NCI-H774 (cell line): ENCODE data around the gene CTNNBL1.

Source experiments
- DNase-seq: peaks from one replicate; lab custom pipeline; 2025; lab: John Stamatoyannopoulos, UW

CTNNBL1 gene

GRCh38 chr20:37821696-37822095 lies 127.9 kb downstream of the CTNNBL1 start:
- no peak for DNase-seq

- no peak for DNase-seq
These were observed 128.3 kb downstream of the CTNNBL1 start for GRCh38 chr20:37822141-37822601.

- DNase-seq = no peak
These were observed 129.6 kb downstream of the CTNNBL1 start for GRCh38 chr20:37823296-37823980.

GRCh38 chr20:37827605-37828004 lies 133.8 kb downstream of the CTNNBL1 start:
- no peak for DNase-seq

GRCh38 chr20:37828684-37829083 lies 134.9 kb downstream of the CTNNBL1 start:
- no peak for DNase-seq

GRCh38 chr20:37829128-37829527 lies 135.3 kb downstream of the CTNNBL1 start:
- no peak for DNase-seq

GRCh38 chr20:37833221-37833896 lies 139.5 kb downstream of the CTNNBL1 start:
- no peak for DNase-seq

GRCh38 chr20:37836926-37837325 lies 143.1 kb downstream of the CTNNBL1 start:
- DNase-seq = no peak

GRCh38 chr20:37837924-37838323 lies 144.1 kb downstream of the CTNNBL1 start:
- DNase-seq = no peak

GRCh38 chr20:37838769-37839431 lies 145.1 kb downstream of the CTNNBL1 start:
- no peak for DNase-seq

- no peak for DNase-seq
These were observed 145.6 kb downstream of the CTNNBL1 start for GRCh38 chr20:37839432-37839827.

GRCh38 chr20:37839955-37840354 lies 146.1 kb downstream of the CTNNBL1 start:
- DNase-seq = no peak

- no peak for DNase-seq
These were observed 147.6 kb downstream of the CTNNBL1 start for GRCh38 chr20:37841389-37841788.

- no peak for DNase-seq
These were observed 148.1 kb downstream of the CTNNBL1 start for GRCh38 chr20:37841971-37842370.

- peak; percentile 8 for DNase-seq
These were observed 151.4 kb downstream of the CTNNBL1 start for GRCh38 chr20:37845241-37845681.

GRCh38 chr20:37845878-37846277 lies 152.0 kb downstream of the CTNNBL1 start:
- no peak for DNase-seq

GRCh38 chr20:37846573-37846972 lies 152.7 kb downstream of the CTNNBL1 start:
- peak; percentile 4 for DNase-seq

- no peak for DNase-seq
These were observed 154.9 kb downstream of the CTNNBL1 start for GRCh38 chr20:37848706-37849105.

- no peak for DNase-seq
These were observed 155.3 kb downstream of the CTNNBL1 start for GRCh38 chr20:37849156-37849555.

GRCh38 chr20:37849566-37849965 lies 155.7 kb downstream of the CTNNBL1 start:
- DNase-seq = no peak

GRCh38 chr20:37850036-37850592 lies 156.3 kb downstream of the CTNNBL1 start:
- no peak for DNase-seq

GRCh38 chr20:37850724-37851355 lies 157.0 kb downstream of the CTNNBL1 start:
- no peak for DNase-seq
